ENCODE data around the gene SLC25A51. TPM values are rescaled to one million over a fixed set of nuclear protein-coding genes. Genes with fewer than 3 reads are reported as not detected.

The SLC25A51 gene
- total RNA-seq, 1 experiment from 2014 or later: 9.3 TPM

- no peaks in the 10 kb centered on the region for H3K27me3 Mint-ChIP-seq (ENCODE audit: unreplicated experiment)
Measured at GRCh38 chr9:37923118-37923795, 19.3 kb upstream of the SLC25A51 start.

GRCh38 chr9:37922363-37923117, 18.6 kb upstream of the SLC25A51 start:
- BruUV-seq (replicated peaks): no TSS peak
- H3K4me3 Mint-ChIP-seq (ENCODE audit: low read depth, unreplicated experiment): no peak overlapping the region
- no peaks in the 10 kb centered on the region for H3K36me3 Mint-ChIP-seq (ENCODE audit: insufficient read depth, unreplicated experiment)
- CTCF ChIA-PET: no interaction called here
- no peak for DNase-seq
- no peak overlapping the region for H3K27ac Mint-ChIP-seq (ENCODE audit: unreplicated experiment)
- no peak for TF ChIP-seq CTCF (IDR thresholded peaks at IDR 0.05; ENCODE audit: unreplicated experiment)
- no peaks in the 10 kb centered on the region for H3K4me1 Mint-ChIP-seq (ENCODE audit: low read depth, unreplicated experiment)
- no peaks in the 10 kb centered on the region for H3K27me3 Mint-ChIP-seq (ENCODE audit: unreplicated experiment)
- intact Hi-C loops (cut with micrococcal nuclease; ENCODE audit: unreplicated experiment): no loop called here
- no peaks in the 10 kb centered on the region for H3K9me3 Mint-ChIP-seq (ENCODE audit: low read depth, unreplicated experiment)

More at GRCh38 chr9:37923118-37923795, 19.3 kb upstream of the SLC25A51 start:
- no peaks in the 10 kb centered on the region for H3K9me3 Mint-ChIP-seq (ENCODE audit: low read depth, unreplicated experiment)
- no peaks in the 10 kb centered on the region for H3K4me1 Mint-ChIP-seq (ENCODE audit: low read depth, unreplicated experiment)
- TF ChIP-seq CTCF (IDR thresholded peaks at IDR 0.05; ENCODE audit: unreplicated experiment): no peak
- no peak overlapping the region for H3K27ac Mint-ChIP-seq (ENCODE audit: unreplicated experiment)
- H3K36me3 Mint-ChIP-seq (ENCODE audit: insufficient read depth, unreplicated experiment): no peaks in the 10 kb centered on the region
- no peak for DNase-seq
- BruUV-seq (replicated peaks): no TSS peak
- CTCF ChIA-PET: no interaction called here
- H3K4me3 Mint-ChIP-seq (ENCODE audit: low read depth, unreplicated experiment): no peak overlapping the region
- intact Hi-C loops (cut with micrococcal nuclease; ENCODE audit: unreplicated experiment): no loop called here

- H3K9me3 Mint-ChIP-seq (ENCODE audit: low read depth, unreplicated experiment): no peaks in the 10 kb centered on the region
- no peak for TF ChIP-seq CTCF (IDR thresholded peaks at IDR 0.05; ENCODE audit: unreplicated experiment)
- BruUV-seq (replicated peaks): no TSS peak
- no peaks in the 10 kb centered on the region for H3K4me1 Mint-ChIP-seq (ENCODE audit: low read depth, unreplicated experiment)
- no peaks in the 10 kb centered on the region for H3K36me3 Mint-ChIP-seq (ENCODE audit: insufficient read depth, unreplicated experiment)
- H3K27ac Mint-ChIP-seq (ENCODE audit: unreplicated experiment): no peak overlapping the region
- no peak for DNase-seq
- H3K4me3 Mint-ChIP-seq (ENCODE audit: low read depth, unreplicated experiment): no peak overlapping the region
- H3K27me3 Mint-ChIP-seq (ENCODE audit: unreplicated experiment): no peaks in the 10 kb centered on the region
- CTCF ChIA-PET: no interaction called here
- intact Hi-C loops (cut with micrococcal nuclease; ENCODE audit: unreplicated experiment): no loop called here
Measured at GRCh38 chr9:37921546-37922300, 17.8 kb upstream of the SLC25A51 start.

- Mint-ChIP-seq H3K9me3 (ENCODE audit: low read depth, unreplicated experiment) (no peaks in the 10 kb centered on the region), H3K4me1 (ENCODE audit: low read depth, unreplicated experiment) (no peaks in the 10 kb centered on the region), H3K36me3 (ENCODE audit: insufficient read depth, unreplicated experiment) (no peaks in the 10 kb centered on the region), H3K27me3 (ENCODE audit: unreplicated experiment) (no peaks in the 10 kb centered on the region), H3K27ac (ENCODE audit: unreplicated experiment) (no peak overlapping the region), H3K4me3 (ENCODE audit: low read depth, unreplicated experiment) (no peak overlapping the region)
- no peak for DNase-seq
- intact Hi-C loops (cut with micrococcal nuclease; ENCODE audit: unreplicated experiment): no loop called here
- no TSS peak for BruUV-seq (replicated peaks)
- TF ChIP-seq CTCF (IDR thresholded peaks at IDR 0.05; ENCODE audit: unreplicated experiment): no peak
- CTCF ChIA-PET: no interaction called here
Measured at GRCh38 chr9:37921168-37921510, 17.2 kb upstream of the SLC25A51 start.
